Ovary (tissue), 3 donors: ENCODE measurements around the gene MESP1.

Experiments
- EP300 ChIP-seq: sonication (generic); formaldehyde crosslinking; IDR thresholded peaks from one replicate; pipeline ENCODE4 v1.6.1; 2017; ENCODE audit warnings: antibody characterized with exemption
- TF ChIP-seq, protein P1 (sequence below), 3 donors: fragments of 450-650 bp in 2 of 3; fragments of 200-600 bp in 1 of 3; IDR thresholded peaks; one replicate each; pipeline versions ENCODE4 v1.5.1 to v1.8.0; 2016 to 2022; ENCODE audit warnings: antibody characterized with exemption in 3 of 3, mild to moderate bottlenecking in 1 of 3
- donor health status: DM: no; HTN: no; CAD: no.

DNA sequence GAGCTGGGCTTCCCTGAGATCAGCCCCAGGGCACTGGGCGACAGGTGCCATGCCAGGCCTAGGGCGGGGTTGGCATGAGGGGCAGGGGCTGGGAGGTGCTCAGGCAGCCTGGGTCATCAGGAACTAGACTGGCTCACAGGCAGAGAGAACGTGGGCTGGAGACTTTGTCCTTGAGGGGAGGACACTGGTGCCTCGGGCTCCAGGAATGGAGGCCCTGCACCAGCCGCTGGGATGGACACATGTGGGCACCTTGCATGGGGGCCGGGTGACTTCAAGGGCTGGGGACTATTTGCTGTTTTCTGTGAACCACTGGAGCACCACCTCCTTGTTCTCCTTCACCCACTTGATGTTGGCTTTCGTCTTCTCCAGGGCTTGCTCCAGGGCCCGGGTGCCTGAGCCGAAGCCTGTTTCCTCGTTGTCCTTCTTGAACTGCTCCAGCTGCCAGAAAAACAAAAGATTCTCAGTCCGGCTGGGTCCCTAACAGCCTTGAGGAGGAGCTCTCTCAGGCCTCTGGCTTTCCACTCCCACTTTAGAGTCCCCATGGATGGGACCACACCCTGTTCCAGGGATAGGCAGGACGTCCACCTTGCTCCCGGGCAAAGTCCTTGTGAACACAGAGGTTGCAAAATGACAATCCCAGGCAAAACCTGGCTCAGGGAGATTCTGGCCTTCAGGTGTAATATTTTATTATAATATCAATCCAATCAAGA lies 34.2 kb upstream of the MESP1 start:
- no peak for TF ChIP-seq EP300
- TF ChIP-seq, protein P1, sequence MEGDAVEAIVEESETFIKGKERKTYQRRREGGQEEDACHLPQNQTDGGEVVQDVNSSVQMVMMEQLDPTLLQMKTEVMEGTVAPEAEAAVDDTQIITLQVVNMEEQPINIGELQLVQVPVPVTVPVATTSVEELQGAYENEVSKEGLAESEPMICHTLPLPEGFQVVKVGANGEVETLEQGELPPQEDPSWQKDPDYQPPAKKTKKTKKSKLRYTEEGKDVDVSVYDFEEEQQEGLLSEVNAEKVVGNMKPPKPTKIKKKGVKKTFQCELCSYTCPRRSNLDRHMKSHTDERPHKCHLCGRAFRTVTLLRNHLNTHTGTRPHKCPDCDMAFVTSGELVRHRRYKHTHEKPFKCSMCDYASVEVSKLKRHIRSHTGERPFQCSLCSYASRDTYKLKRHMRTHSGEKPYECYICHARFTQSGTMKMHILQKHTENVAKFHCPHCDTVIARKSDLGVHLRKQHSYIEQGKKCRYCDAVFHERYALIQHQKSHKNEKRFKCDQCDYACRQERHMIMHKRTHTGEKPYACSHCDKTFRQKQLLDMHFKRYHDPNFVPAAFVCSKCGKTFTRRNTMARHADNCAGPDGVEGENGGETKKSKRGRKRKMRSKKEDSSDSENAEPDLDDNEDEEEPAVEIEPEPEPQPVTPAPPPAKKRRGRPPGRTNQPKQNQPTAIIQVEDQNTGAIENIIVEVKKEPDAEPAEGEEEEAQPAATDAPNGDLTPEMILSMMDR (IDR thresholded peaks at IDR 0.05) = no peak
